Lower leg skin (tissue), 3 donors: ENCODE results near the gene NEU3.
"Not testable (repeated sequence)": the region's sequence is repeated elsewhere in the genome, so short reads cannot be mapped to it uniquely, and the experiment has no call there.

ENCODE experiments used
- CTCF ChIP-seq, 3 donors: fragments of 450-650 bp; IDR thresholded peaks; one replicate each; pipeline ENCODE4 v1.5.1; 2016; ENCODE audit warnings: antibody characterized with exemption in 3 of 3, mild to moderate bottlenecking in 3 of 3, moderate library complexity in 2 of 3
- POLR2A ChIP-seq, 2 donors: fragments of 450-650 bp; IDR thresholded peaks; one replicate each; pipeline ENCODE4 v1.6.1; 2016 to 2017; ENCODE audit warnings: antibody characterized with exemption in 2 of 2, mild to moderate bottlenecking in 1 of 2, moderate library complexity in 1 of 2

- not testable (repeated sequence) for TF ChIP-seq CTCF, POLR2A (IDR thresholded peaks at IDR 0.05)
Measured at GRCh38 chr11:75020328-75020727, 31.6 kb downstream of the NEU3 start.
